Calu3 (cell line): Measurements from ENCODE around the gene PHF13. TPM values are rescaled to one million over a fixed set of nuclear protein-coding genes. Genes with fewer than 3 reads are reported as not detected.

Experiments
- BruUV-seq: library from RNA; stranded (reverse); fragments of 400-500 nt; replicated peaks from 2 replicates; lab custom pipeline; 2021; lab: Mats Ljungman, UMichigan
- CTCF ChIA-PET: fragments of 300-600 bp; sonication (Branson Sonifier 250); formaldehyde crosslinking; loops from one replicate; lab custom pipeline; 2022; ENCODE audit warnings: antibody characterized with exemption; lab: Charles Lee
- DNase-seq: peaks from one replicate; pipeline ENCODE4 v3.0.0; 2022
- H3K27ac Mint-ChIP-seq: one replicate; pipeline ENCODE4 v1.8.0; 2022; ENCODE audit warnings: mixed read lengths; ENCODE audit not compliant: unreplicated experiment
- H3K27me3 Mint-ChIP-seq: one replicate; pipeline ENCODE4 v1.8.0; 2022; ENCODE audit warnings: mixed read lengths; ENCODE audit not compliant: unreplicated experiment
- H3K36me3 Mint-ChIP-seq: one replicate; pipeline ENCODE4 v1.8.0; 2022; ENCODE audit warnings: mild to moderate bottlenecking, moderate library complexity, mixed read lengths; ENCODE audit not compliant: insufficient read depth, unreplicated experiment
- H3K4me1 Mint-ChIP-seq: one replicate; pipeline ENCODE4 v1.8.0; 2022; ENCODE audit warnings: mild to moderate bottlenecking, low read depth, mixed read lengths; ENCODE audit not compliant: unreplicated experiment
- H3K4me3 Mint-ChIP-seq: one replicate; pipeline ENCODE4 v1.8.0; 2022; ENCODE audit warnings: mild to moderate bottlenecking, low read depth, moderate library complexity, mixed read lengths; ENCODE audit not compliant: unreplicated experiment
- H3K9me3 Mint-ChIP-seq: one replicate; pipeline ENCODE4 v1.8.0; 2022; ENCODE audit warnings: low read depth, mixed read lengths; ENCODE audit not compliant: unreplicated experiment
- intact Hi-C: fragments of 100-400 bp; cut with micrococcal nuclease; formaldehyde crosslinking; loops from one replicate; pipeline ENCODE4 v1.10.0; 2022; ENCODE audit not compliant: unreplicated experiment
- total RNA-seq: library from RNA; stranded (reverse); gene quantifications from 2 replicates; pipeline ENCODE4 v1.2.3, GENCODE V29; 2022
- TF ChIP-seq, protein P1 (sequence below): fragments of 200-600 bp; IDR thresholded peaks from one replicate; pipeline ENCODE4 v1.8.0; 2022; ENCODE audit warnings: antibody characterized with exemption; ENCODE audit not compliant: unreplicated experiment

PHF13 gene
- total RNA-seq, 1 experiment from 2014 or later = 14.5 TPM

DNA sequence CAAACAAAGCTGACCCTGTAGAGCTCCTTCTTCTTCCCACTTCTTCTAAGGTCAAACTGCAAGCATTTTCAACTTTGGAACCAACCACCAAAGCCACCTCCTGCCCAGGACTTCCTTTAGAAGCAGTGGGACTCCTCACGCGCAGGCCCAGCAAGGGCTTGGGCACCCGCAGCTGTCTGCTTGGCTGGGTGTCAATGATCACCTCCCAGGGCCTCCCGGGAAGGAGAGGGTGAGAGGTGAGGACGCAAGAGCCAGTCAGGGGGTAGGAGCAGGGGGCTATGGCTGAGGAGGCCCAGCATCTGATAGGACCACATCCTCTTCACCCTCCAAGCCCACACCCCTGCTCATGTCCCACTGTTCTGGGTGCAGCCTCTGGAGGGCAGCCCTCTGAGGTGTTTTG lies 21.1 kb upstream of the PHF13 start:
- intact Hi-C loops = no loop called here
- DNase-seq = no peak
- CTCF ChIA-PET = no interaction called here
- no peak overlapping the region for H3K4me3 Mint-ChIP-seq
- H3K27ac Mint-ChIP-seq = no peak overlapping the region
- TF ChIP-seq, protein P1, sequence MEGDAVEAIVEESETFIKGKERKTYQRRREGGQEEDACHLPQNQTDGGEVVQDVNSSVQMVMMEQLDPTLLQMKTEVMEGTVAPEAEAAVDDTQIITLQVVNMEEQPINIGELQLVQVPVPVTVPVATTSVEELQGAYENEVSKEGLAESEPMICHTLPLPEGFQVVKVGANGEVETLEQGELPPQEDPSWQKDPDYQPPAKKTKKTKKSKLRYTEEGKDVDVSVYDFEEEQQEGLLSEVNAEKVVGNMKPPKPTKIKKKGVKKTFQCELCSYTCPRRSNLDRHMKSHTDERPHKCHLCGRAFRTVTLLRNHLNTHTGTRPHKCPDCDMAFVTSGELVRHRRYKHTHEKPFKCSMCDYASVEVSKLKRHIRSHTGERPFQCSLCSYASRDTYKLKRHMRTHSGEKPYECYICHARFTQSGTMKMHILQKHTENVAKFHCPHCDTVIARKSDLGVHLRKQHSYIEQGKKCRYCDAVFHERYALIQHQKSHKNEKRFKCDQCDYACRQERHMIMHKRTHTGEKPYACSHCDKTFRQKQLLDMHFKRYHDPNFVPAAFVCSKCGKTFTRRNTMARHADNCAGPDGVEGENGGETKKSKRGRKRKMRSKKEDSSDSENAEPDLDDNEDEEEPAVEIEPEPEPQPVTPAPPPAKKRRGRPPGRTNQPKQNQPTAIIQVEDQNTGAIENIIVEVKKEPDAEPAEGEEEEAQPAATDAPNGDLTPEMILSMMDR = no peak
- BruUV-seq = no TSS peak
- H3K27me3 Mint-ChIP-seq = no peaks in the 10 kb centered on the region
- peaks cover 17% of the 10 kb centered on the region for H3K36me3 Mint-ChIP-seq
- no peaks in the 10 kb centered on the region for H3K9me3 Mint-ChIP-seq
- H3K4me1 Mint-ChIP-seq = no peaks in the 10 kb centered on the region

DNA sequence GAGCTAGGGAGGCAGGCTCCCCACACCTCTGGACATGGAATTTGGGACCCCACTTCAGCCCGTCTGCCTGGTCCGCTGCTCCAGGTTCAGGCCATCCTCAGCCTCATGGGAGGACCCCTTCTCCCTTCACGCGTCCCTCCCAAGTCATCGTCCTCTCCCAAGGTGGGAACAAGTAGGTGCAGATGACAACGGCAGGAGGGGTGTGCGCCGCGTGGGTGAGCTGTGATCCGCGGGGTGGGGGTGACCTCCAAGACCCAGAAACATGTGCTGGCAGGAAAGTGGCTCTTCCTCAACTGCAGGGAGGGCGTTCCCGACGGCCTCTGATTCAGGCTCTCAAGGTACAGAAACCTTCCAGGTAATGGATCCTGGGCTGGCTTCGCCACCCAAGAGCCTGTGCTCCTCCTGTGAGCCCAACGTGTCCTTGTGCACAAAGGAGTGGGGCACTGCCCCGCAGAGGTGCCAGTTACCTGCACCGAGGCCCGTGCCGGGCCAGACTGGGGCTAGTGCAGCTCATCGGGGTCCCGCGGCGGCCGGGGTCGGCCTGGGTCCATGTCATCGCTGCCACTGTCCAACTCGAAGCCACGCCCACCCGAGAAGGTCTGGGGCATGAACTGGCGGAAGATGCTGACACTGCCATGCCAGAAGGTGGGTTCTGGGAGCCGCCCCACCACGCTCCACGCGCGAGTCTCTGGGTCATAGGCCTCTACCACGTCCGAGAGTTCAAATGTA lies 20.5 kb upstream of the PHF13 start:
- TF ChIP-seq, protein P1 = no peak
- no TSS peak for BruUV-seq
- Mint-ChIP-seq H3K4me3 (no peak overlapping the region), H3K4me1 (no peaks in the 10 kb centered on the region), H3K27me3 (no peaks in the 10 kb centered on the region), H3K9me3 (no peaks in the 10 kb centered on the region), H3K36me3 (peaks cover 22% of the 10 kb centered on the region), H3K27ac (no peak overlapping the region)
- CTCF ChIA-PET = no interaction called here
- intact Hi-C loops = no loop called here
- DNase-seq = no peak

DNA sequence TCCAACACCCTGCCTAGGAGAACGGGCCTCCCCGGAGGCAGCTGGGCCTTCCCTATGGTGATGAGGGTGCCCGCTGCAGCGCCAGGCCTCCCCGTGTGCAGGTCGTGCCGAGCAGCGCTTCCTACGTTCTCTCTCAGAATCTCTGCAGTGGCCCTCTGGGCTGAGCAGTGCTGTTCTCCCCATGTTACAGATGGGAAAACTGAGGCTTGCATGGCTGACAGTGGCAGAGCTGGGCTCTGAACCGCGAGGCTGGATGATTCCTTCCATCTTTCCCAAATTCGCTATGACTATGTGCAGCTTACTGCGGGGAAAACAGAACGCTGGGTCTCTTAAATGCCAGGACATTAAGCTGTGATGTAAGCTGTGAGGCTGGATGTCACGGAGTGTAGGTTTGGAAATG lies 19.7 kb upstream of the PHF13 start:
- H3K4me1 Mint-ChIP-seq = no peaks in the 10 kb centered on the region
- no peak overlapping the region for H3K27ac Mint-ChIP-seq
- H3K4me3 Mint-ChIP-seq = no peak overlapping the region
- CTCF ChIA-PET = no interaction called here
- intact Hi-C loops = no loop called here
- BruUV-seq = no TSS peak
- H3K27me3 Mint-ChIP-seq = no peaks in the 10 kb centered on the region
- peaks cover 29% of the 10 kb centered on the region for H3K36me3 Mint-ChIP-seq
- TF ChIP-seq, protein P1 = no peak
- no peaks in the 10 kb centered on the region for H3K9me3 Mint-ChIP-seq
- DNase-seq = no peak

DNA sequence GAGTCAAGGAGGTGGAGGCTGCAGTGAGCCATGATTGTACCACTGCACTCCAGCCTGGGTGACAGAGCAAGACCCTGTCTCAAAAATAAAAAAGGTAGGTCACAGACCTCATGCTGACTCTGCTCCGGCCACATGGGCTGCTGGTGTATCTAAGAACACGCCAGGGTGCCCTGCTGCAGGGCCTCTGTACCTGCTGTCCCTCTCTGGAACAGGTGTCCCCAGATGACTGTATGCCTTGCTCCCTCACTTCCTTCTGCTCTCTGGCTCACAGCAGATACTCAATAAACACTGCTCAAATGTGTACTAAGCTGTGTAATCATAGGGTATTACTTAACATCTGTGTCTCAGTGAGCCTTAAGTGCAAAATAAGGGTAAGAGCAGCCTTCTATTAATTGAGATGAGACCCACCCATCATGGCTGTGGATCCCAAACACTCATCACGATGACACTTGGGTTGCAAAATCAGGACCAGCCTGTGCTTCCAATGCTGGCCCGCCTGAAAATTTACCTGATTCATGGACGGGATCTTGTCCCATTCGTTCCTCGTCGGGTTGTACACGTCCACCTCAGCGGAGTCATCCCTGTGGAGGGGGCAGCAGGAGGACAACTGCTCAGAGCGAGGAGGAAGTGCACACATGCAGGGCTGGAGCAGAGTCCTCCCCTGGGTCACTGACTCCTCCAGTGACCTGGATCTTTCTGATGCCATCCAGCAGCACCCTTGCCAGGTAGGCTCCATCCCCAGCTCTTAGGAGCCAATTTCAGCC lies 18.4 kb upstream of the PHF13 start:
- H3K9me3 Mint-ChIP-seq = no peaks in the 10 kb centered on the region
- H3K27ac Mint-ChIP-seq = no peak overlapping the region
- CTCF ChIA-PET = no interaction called here
- no peaks in the 10 kb centered on the region for H3K27me3 Mint-ChIP-seq
- no peak for DNase-seq
- H3K4me1 Mint-ChIP-seq = no peaks in the 10 kb centered on the region
- no peak overlapping the region for H3K4me3 Mint-ChIP-seq
- TF ChIP-seq, protein P1 = no peak
- H3K36me3 Mint-ChIP-seq = peaks cover 41% of the 10 kb centered on the region
- no TSS peak for BruUV-seq
- intact Hi-C loops = no loop called here
